GM10266 (cell line): ENCODE results near the gene GSE1.
"Not testable (repeated sequence)": the region's sequence is repeated elsewhere in the genome, so short reads cannot be mapped to it uniquely, and the experiment has no call there.

Experiments used
- DNase-seq: peaks from one replicate; pipeline ENCODE4 v3.0.0; 2012; ENCODE audit errors: extremely low spot score
- TF ChIP-seq, protein P1 (sequence below): IDR thresholded peaks from 2 replicates; pipeline ENCODE4 v1.5.1; 2012; ENCODE audit warnings: mild to moderate bottlenecking, low read depth; ENCODE audit not compliant: control insufficient read depth, insufficient read depth; ENCODE audit errors: missing control alignments

Gene GSE1

DNA sequence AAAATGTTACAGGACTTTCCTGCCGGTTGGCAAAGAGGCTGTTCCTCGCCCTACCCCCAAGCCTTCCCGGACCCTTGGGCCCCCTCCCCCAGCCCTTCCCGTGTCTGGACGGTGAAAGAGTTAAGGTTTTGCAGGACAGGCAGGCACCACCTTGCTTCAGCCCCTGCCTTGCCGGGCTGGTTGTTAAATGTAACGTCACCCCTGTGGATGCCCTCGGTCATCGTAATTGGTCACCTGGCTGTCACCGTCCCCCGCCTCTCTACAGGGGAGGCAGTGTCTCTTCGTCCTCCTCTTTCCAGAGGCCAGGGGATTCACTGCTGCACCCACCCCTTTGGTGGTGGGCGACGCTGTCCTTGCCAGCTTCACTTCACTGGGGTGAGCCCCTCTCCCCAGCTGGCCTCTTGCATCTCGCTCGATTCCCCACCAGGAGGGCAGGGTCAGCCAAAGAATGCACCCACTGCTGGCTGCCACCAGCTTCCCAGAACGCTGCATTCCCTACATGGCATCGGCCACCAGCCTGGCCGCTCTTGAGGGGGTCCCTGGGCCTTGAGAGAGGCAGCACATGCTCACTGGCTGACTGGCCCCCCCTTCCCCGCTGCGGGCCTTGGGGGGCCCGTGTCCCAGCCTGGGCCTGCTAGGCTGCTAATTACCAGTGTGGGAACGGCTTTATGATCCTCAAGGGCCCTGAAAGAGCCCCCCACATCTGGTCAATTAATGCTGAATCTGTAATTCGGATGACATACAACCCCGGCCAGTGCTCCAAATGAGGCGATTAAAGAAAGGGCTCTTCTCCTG is 25.2 kb upstream of the GSE1 start:
- TF ChIP-seq, protein P1, sequence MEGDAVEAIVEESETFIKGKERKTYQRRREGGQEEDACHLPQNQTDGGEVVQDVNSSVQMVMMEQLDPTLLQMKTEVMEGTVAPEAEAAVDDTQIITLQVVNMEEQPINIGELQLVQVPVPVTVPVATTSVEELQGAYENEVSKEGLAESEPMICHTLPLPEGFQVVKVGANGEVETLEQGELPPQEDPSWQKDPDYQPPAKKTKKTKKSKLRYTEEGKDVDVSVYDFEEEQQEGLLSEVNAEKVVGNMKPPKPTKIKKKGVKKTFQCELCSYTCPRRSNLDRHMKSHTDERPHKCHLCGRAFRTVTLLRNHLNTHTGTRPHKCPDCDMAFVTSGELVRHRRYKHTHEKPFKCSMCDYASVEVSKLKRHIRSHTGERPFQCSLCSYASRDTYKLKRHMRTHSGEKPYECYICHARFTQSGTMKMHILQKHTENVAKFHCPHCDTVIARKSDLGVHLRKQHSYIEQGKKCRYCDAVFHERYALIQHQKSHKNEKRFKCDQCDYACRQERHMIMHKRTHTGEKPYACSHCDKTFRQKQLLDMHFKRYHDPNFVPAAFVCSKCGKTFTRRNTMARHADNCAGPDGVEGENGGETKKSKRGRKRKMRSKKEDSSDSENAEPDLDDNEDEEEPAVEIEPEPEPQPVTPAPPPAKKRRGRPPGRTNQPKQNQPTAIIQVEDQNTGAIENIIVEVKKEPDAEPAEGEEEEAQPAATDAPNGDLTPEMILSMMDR, result no peak
- no peak for DNase-seq

DNA sequence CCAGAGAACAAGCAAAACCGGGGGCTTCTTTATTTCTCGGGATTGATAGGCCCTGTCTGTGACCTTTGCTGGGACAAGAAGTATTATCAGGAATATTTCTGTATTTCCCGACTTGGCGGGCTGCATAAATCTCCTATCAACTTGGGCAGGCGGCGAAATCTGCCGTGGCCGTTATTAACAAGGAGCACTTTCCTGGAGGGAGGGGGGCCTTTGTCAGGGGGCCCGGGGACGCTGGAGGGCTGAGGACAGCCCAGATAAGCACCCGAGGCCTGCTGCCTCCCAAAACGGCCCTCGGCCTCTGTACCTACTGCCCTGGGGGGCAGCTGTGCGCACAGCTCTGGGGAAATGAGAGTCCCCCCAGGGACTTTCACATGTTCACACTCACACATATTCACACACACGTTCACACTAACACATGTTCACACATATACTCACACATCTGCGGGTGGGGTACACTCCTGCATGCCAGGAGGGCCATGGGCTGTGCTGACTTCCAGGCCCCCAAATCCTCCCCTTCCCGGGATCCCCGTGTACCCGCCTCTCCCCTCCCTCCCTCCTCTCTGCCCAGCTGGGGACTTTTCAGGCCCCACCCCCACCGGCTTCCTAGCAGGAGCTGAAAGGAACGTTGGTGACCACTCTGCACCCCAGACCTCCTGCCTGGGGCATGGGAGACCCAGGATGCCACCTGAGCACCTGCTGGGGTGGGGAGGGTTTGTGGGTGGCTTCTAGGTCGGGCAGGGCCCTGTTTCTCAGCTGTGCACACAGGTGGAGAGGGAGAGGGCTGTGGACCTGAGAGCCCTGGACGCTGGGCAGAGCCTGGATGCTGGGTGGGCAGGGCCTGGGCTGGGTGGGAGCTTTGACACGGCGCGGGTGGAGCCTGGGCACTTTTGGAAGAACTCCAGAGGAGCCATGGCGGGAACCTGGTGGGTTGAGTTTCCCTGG is 24.3 kb upstream of the GSE1 start:
- DNase-seq, result no peak
- TF ChIP-seq, protein P1, result no peak

DNA sequence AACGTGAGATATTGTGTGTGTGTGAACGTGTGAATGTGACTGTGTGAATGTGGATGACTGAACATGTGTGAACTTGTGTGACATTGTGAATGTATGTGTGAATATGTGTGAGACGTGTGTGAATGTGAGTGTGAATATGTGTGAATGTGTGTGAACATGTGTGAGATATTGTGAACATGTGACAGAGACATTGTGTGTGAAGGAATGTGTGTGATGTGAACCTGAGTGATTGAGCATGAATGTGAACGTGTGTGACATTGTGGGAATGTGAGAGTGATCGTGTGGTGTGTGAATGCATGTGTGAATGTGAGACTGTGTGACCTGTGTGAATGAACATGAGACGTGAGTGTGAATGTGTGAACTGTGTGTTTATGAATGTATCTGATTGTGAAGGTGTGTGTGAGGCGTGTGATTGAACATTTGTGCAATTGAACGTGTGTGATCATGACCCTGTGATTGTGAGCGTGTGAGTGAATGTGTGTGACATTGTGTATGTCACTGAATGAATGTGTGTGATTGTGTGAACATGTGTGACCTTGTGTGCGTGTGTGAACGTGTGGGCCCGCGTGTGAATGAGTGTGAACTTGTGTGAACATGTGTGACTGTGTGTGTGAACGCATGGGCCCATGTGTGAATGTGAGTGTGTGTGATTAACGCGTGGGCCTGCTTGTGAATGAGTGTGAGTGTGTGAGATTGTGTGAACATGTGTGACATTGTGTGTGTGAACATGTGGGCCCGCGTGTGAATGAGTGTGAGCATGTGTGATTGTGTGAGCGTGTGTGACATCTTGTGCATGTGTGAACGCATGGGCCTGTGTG is 23.2 kb upstream of the GSE1 start:
- no peak for DNase-seq
- TF ChIP-seq, protein P1, result no peak

DNA sequence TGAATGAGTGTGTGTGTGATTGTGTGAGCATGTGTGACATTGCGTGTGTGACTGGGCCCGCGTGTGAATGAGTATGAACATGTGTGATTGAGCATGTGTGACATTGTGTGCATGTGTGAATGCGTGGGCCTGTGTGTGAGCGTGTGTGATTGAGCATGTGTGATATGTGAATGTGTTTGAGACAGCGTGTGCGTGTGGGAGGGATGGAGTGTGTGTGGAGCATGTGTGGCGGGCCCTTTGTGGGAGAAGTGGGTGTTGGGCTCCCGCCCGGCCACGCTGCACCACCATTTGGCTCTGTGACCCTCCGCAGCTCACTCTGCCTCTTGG is 22.7 kb upstream of the GSE1 start:
- TF ChIP-seq, protein P1, result no peak
- no peak for DNase-seq

DNA sequence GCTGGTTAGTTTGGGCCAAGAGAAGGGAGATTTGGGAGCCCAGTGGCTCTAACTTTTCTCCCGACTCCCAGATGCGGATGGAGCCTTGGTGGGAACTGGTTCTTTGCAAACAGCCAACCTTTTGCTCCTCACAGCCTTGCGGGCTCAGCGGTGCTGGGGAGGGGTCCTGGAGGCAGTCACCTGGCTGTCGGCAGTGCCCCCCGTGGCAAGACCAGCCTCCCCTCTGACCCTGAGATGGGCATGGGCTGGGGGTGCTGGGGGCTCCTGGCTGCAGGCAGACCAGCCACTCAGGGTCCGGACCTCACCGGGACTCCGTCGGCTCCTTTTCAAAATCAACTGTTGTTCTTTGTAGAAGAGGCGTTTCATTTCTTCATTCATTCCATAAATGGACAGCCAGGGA is 21.7 kb upstream of the GSE1 start:
- DNase-seq, result no peak
- TF ChIP-seq, protein P1, result no peak

DNA sequence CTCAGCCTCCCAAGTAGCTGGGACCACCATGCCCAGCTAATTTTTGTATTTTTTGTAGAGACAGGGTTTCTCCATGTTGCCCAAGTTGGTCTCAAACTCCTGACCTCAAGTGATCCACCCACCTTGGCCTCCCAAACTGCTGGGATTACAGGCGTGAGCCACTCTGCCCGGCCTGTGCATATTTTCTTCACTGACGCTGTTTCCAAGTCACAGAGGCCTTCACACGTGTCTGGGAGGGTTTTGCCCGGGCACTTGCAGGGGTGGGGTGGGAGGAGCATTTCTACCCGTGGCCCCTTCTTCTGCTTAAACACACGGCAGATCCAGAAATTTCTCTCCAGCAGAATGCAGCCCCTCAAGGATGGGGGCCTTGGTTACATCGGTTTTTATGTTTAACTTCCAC is 20.8 kb upstream of the GSE1 start:
- DNase-seq, result not testable (repeated sequence)

DNA sequence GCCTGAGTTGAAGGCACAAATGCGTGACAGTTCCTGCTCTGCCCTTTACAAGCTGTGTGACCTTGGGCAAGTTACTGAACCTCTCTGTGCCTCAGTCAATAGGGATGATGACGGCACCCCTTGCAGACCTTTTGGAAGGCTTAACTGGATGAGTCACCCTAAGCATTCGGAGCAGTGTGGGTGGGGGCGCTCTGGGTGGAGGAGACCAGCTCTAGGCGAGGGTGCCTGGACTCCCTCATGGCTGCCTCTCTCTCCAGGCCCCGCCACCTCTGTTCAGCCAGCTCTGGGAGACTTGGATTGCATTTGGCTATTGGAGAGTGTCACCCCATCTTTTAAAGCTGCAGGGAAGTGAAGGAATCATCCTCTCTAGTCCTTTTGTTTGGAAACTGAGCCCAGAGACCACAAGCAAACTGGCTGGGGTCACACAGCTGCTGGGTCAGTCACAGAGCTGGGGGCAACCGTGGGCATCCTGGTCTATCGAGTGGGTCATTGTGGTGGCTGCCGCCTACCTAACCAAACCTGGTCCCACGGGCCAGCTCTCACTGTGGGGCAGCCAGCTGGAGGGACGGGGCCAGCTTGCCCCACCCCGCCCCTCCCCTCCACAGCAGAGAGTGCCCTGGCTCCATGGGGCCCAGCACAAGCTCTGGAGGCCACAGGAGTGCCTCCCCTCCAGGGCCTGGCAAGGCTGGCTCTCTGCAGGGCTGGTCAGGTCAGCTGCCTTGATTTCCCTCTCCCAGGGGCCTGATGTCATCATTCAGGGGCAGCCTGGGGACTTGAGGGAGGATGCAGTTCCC is 20.2 kb upstream of the GSE1 start:
- DNase-seq, result no peak
- TF ChIP-seq, protein P1, result no peak
